GM12878 (cell line): Measurements from ENCODE around the gene CRKL. TPM values are rescaled to one million over a fixed set of nuclear protein-coding genes. Genes with fewer than 3 reads are reported as not detected.

Experiments used
- ATAC-seq: fragments of 200-7000 bp; cut with Tn5 transposase; 3 replicates; pipeline ENCODE4 v1.9.1; 2020; ENCODE audit warnings: mild to moderate bottlenecking, moderate library complexity
- BruUV-seq: library from RNA; stranded (reverse); fragments of 400-500 nt; replicated peaks from 2 replicates; lab custom pipeline; 2021; lab: Mats Ljungman, UMichigan
- CTCF ChIA-PET: fragments of 300-600 bp; sonication (Branson Sonifier 250); formaldehyde crosslinking; extraction: SDS; loops from one replicate; lab custom pipeline; 2021; ENCODE audit warnings: inconsistent platforms; lab: Yijun Ruan, JAX
- POLR2A ChIA-PET: fragments of 350-600 bp; formaldehyde crosslinking; extraction: SDS; loops from one replicate; lab custom pipeline; 2021; ENCODE audit warnings: inconsistent platforms; lab: Charles Lee
- RAD21 ChIA-PET: fragments of 300-600 bp; sonication (Branson Sonifier 250); formaldehyde crosslinking; loops from one replicate; lab custom pipeline; 2023; ENCODE audit warnings: antibody characterized with exemption; ENCODE audit not compliant: unreplicated experiment; lab: Charles Lee
- SMC1A ChIA-PET: fragments of 300-600 bp; sonication (Branson Sonifier 250); formaldehyde crosslinking; loops from one replicate; lab custom pipeline; 2023; ENCODE audit not compliant: unreplicated experiment, uncharacterized antibody; lab: Charles Lee
- DNase-seq: peaks from one replicate; pipeline ENCODE4 v3.0.0-alpha.2; 2011; ENCODE audit warnings: low read depth, low spot score
- FAIRE-seq: peaks from 3 replicates; lab custom pipeline; 2011; peaks lifted over from hg19 to GRCh38; lab: Jason Lieb, UNC
- H2AFZ ChIP-seq: 2 replicates; pipeline ENCODE4 v1.6.0; 2011; ENCODE audit warnings: low read depth, low read length, control low read depth; ENCODE audit not compliant: control insufficient read depth
- H3K27ac ChIP-seq: 2 replicates; pipeline ENCODE4 v1.5.1; 2011; ENCODE audit warnings: control low read depth; ENCODE audit not compliant: control insufficient read depth, insufficient read depth
- H3K27me3 ChIP-seq, 2 experiments: replicated peaks in 1 of 2; 2 replicates each; pipeline versions ENCODE4 v1.6.0 to v1.6.1; 2011; ENCODE audit warnings: low read length in 1 of 2; ENCODE audit not compliant: control insufficient read depth in 2 of 2, insufficient read depth in 2 of 2
- H3K36me3 ChIP-seq, 2 experiments: 2 replicates each; pipeline ENCODE4 v1.5.1; 2011; ENCODE audit warnings: low read length in 1 of 2; ENCODE audit not compliant: control insufficient read depth in 2 of 2, insufficient read depth in 2 of 2
- H3K4me1 ChIP-seq: 2 replicates; pipeline ENCODE4 v1.6.1; 2011; ENCODE audit warnings: mild to moderate bottlenecking, low read length, moderate library complexity, mixed read lengths; ENCODE audit not compliant: control insufficient read depth, insufficient read depth
- H3K4me2 ChIP-seq: 2 replicates; pipeline ENCODE4 v1.6.0; 2011; ENCODE audit warnings: control low read depth; ENCODE audit not compliant: control insufficient read depth, insufficient read depth
- H3K4me3 ChIP-seq: fragments of 200-600 bp; sonication (generic); 2 replicates; pipeline ENCODE4 v1.5.1; 2016
- H3K79me2 ChIP-seq: 2 replicates; pipeline ENCODE4 v1.6.0; 2011; ENCODE audit warnings: low read length; ENCODE audit not compliant: control insufficient read depth, insufficient read depth
- H3K9ac ChIP-seq: 2 replicates; pipeline ENCODE4 v1.8.0; 2011; ENCODE audit warnings: low read length, control low read depth, mixed read lengths; ENCODE audit not compliant: control insufficient read depth, insufficient read depth
- H3K9me3 ChIP-seq: replicated peaks from 3 replicates; pipeline ENCODE4 v1.5.1; 2011; ENCODE audit warnings: mild to moderate bottlenecking, low read length; ENCODE audit not compliant: control insufficient read depth, insufficient read depth
- H4K20me1 ChIP-seq: 2 replicates; pipeline ENCODE4 v1.6.0; 2011; ENCODE audit not compliant: control insufficient read depth, insufficient read depth
- BACH1 ChIP-seq: fragments of 450-650 bp; IDR thresholded peaks from 2 replicates; pipeline ENCODE4 v1.6.1; 2017; ENCODE audit warnings: mild to moderate bottlenecking, borderline replicate concordance
- BCL11A ChIP-seq: IDR thresholded peaks from 2 replicates; pipeline ENCODE4 v1.6.1; 2011; ENCODE audit warnings: low read depth, low read length
- JUNB ChIP-seq: IDR thresholded peaks from 2 replicates; pipeline ENCODE4 v1.6.1; 2016; ENCODE audit warnings: antibody characterized with exemption, mild to moderate bottlenecking
- MYB ChIP-seq: fragments of 150-350 bp; IDR thresholded peaks from 2 replicates; pipeline ENCODE4 v1.6.1; 2014; ENCODE audit warnings: mild to moderate bottlenecking, low read depth, low read length, borderline replicate concordance
- NR2C2 ChIP-seq: IDR thresholded peaks from 2 replicates; pipeline ENCODE4 v1.6.1; 2011; ENCODE audit warnings: borderline replicate concordance, low read depth; ENCODE audit not compliant: control insufficient read depth, insufficient read length
- NR2F1 ChIP-seq: fragments of 450-650 bp; conservative IDR thresholded peaks from 2 replicates; pipeline ENCODE4 v1.6.1; 2017; ENCODE audit warnings: mild to moderate bottlenecking
- STAT1 ChIP-seq: fragments of 450-650 bp; conservative IDR thresholded peaks from 2 replicates; pipeline ENCODE4 v1.6.1; 2014; ENCODE audit warnings: antibody characterized with exemption, mild to moderate bottlenecking
- SUZ12 ChIP-seq: fragments of 200-600 bp; sonication (generic); IDR thresholded peaks from one replicate; pipeline ENCODE4 v1.6.1; 2018; ENCODE audit warnings: antibody characterized with exemption, mild to moderate bottlenecking; ENCODE audit not compliant: unreplicated experiment
- TAF1 ChIP-seq: IDR thresholded peaks from 2 replicates; pipeline ENCODE4 v1.6.1; 2011; ENCODE audit warnings: mild to moderate bottlenecking, low read depth, low read length, borderline replicate concordance
- WGBS: methylation state at CpG from one replicate; pipeline ENCODE4 v1.1.6; 2016; ENCODE audit warnings: low lambda C conversion rate; ENCODE audit not compliant: insufficient replicate concordance, insufficient coverage; ENCODE audit errors: missing lambda C conversion rate; 5-methylcytosine and 5-hydroxymethylcytosine counted together
- in situ Hi-C: fragments of 300-500 bp; cut with MboI; formaldehyde crosslinking; loops from 9 replicates; pipeline ENCODE4 v1.14.3; 2018; ENCODE audit warnings: mixed read lengths
- intact Hi-C: fragments of 100-400 bp; cut with micrococcal nuclease; formaldehyde crosslinking; loops from one replicate; pipeline ENCODE4 v1.14.2; 2022; ENCODE audit not compliant: unreplicated experiment
- polyA plus RNA-seq, 11 experiments: library from polyadenylated mRNA; depleted of rRNA in 4 of 11; unstranded in 6 of 11; stranded (reverse) in 5 of 11; fragments of >200 nt; fragmentation: Nextera tagmentation in 4 of 11; fragmentation: Illumina TruSeq in 1 of 11; extraction: Ambion mirVana in 4 of 11; extraction: Trizol in 1 of 11; gene quantifications; 1 replicate in 1 of 11; 2 replicates in 10 of 11; pipeline versions ENCODE4 v1.2.1 to v1.2.3, GENCODE V29; 2011 to 2016; ENCODE audit warnings: inconsistent platforms in 2 of 11, missing spikeins in 2 of 11, low read depth in 1 of 11
- total RNA-seq, 4 experiments: library from RNA; depleted of rRNA in 3 of 4; stranded (reverse); fragments of >200 nt in 3 of 4; fragmentation: Illumina TruSeq in 1 of 4; extraction: Trizol in 1 of 4; gene quantifications; 2 replicates each; pipeline versions ENCODE4 v1.2.1 to v1.2.3, GENCODE V29; 2013 to 2021
- TF ChIP-seq, protein P1 (sequence below): fragments of 450-650 bp; conservative IDR thresholded peaks from 2 replicates; pipeline ENCODE4 v1.6.1; 2017; ENCODE audit warnings: mild to moderate bottlenecking, moderate library complexity

CRKL gene
- total and polyA plus RNA-seq, 10 of the 15 experiments (the other 5 are each of a cell fraction or from before 2014, with no cell fraction given), result 12.6 to 61.2 (median 32.7) TPM

DNA sequence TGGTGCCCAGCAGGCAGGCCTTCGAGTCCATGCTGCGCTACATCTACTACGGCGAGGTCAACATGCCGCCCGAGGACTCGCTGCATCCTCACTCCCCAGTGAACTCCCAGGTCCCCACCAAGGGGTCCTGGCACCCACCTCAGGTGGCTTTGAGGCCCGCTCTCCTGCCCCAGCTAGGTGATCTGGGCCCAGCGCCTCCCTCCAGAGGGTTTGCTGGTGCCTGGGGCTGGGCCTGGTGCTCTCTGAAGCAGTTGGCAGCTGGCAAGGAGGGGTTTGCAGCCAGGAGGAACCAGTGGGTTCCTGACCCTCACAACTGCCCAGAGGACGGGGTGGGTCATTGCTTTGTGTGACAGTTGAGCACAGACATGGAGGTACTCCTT, 78.8 kb downstream of the CRKL start:
- FAIRE-seq, result no peak
- Histone ChIP-seq H3K4me1 (peaks cover 5% of the 10 kb centered on the region), H3K79me2 (peaks cover 10% of the 10 kb centered on the region), H3K9ac (no peak overlapping the region)
- no peak for ATAC-seq
- intact Hi-C loops, result no loop called here
- TF ChIP-seq NR2C2, result no peak
- TF ChIP-seq, protein P1, sequence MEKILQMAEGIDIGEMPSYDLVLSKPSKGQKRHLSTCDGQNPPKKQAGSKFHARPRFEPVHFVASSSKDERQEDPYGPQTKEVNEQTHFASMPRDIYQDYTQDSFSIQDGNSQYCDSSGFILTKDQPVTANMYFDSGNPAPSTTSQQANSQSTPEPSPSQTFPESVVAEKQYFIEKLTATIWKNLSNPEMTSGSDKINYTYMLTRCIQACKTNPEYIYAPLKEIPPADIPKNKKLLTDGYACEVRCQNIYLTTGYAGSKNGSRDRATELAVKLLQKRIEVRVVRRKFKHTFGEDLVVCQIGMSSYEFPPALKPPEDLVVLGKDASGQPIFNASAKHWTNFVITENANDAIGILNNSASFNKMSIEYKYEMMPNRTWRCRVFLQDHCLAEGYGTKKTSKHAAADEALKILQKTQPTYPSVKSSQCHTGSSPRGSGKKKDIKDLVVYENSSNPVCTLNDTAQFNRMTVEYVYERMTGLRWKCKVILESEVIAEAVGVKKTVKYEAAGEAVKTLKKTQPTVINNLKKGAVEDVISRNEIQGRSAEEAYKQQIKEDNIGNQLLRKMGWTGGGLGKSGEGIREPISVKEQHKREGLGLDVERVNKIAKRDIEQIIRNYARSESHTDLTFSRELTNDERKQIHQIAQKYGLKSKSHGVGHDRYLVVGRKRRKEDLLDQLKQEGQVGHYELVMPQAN, result no peak
- no peak for TF ChIP-seq MYB
- TF ChIP-seq BCL11A, result no peak
- no peak for TF ChIP-seq BACH1
- TF ChIP-seq STAT1, result no peak
- no peak for TF ChIP-seq NR2F1
- no peak for TF ChIP-seq TAF1
- no peak for TF ChIP-seq JUNB
- TF ChIP-seq SUZ12, result no peak
- TF ChIP-seq, all 136 proteins: peak for 0
- Histone ChIP-seq H3K27me3 (no peaks in the 10 kb centered on the region), H3K9me3 (no peaks in the 10 kb centered on the region), H4K20me1 (no peaks in the 10 kb centered on the region), H2AFZ (no peak overlapping the region), H3K4me3 (no peak overlapping the region), H3K36me3 (peaks cover 2 to 5% of the 10 kb centered on the region in 2 experiments; a peak in 2 of 4 replicates), H3K4me2 (no peak overlapping the region), H3K27ac (no peak overlapping the region)
- in situ Hi-C loops, result no loop called here
- ChIA-PET CTCF (no interaction called here), RAD21 (no interaction called here), SMC1A (no interaction called here), POLR2A (no interaction called here)
- no peak for DNase-seq
- WGBS, result 88% methylated on average over 10 of the region's 10 CpGs
- BruUV-seq, result no TSS peak
